ENCODE measurements around the gene PLXNA1.

Gene PLXNA1

DNA sequence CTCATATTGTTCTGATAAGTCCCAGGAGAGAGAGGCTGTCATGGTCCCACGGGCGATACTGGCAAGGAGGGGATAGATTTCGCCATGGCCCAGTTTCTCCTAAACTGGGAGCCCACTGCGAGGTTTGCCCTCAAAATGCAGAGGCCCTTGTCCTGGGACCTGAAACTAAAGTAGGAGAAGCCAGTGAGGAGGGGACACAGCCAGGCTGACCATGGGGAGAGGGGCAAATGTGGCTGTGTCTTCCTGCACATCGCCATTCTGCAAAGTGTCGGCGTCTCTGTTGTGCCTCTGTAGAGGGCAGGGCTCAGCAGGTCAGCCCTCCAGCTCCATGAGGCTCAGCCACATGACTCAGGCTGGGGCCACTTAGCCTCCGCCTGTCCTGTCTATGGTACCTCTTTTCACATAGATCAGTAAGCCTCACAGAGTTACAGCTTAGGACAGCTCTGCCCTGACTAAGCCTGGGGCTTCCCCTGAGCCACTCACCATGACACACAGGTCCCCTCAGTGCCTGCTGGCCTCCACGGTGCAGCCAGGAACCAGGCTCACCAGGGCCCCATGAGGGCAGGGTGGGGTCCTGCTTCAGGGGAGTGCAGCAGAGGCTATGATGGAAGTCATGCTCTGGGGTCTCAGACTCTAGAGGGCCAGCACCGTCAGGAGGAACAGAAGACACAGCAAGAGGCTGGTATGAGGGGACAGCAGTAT, 28.6 kb upstream of the PLXNA1 start:
- DNase-seq: no peak

GRCh38 chr3:126955004-126955790, 27.7 kb upstream of the PLXNA1 start:
- DNase-seq: no peak

DNA sequence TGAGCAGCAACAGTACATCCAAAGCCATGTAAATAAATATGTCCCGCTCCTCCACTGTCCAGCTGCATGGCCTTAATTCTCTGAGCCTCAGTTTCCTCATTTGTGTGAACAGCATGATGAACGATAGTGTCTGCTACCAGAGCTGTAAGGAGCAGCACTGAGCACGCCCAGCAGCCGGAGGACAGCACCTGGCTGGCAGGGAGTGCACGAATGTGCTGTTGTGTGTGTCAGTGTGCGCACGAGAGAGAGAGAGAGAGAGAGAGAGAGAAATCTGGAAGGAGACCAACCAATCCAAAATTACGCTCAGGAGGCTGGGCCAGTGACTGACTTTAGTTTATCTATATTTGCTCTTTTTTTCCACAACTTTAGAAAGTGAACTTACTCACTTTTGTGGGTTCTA, 26.6 kb upstream of the PLXNA1 start:
- DNase-seq: no peak

GRCh38 chr3:126956866-126957650, 25.9 kb upstream of the PLXNA1 start:
- DNase-seq: no peak

DNA sequence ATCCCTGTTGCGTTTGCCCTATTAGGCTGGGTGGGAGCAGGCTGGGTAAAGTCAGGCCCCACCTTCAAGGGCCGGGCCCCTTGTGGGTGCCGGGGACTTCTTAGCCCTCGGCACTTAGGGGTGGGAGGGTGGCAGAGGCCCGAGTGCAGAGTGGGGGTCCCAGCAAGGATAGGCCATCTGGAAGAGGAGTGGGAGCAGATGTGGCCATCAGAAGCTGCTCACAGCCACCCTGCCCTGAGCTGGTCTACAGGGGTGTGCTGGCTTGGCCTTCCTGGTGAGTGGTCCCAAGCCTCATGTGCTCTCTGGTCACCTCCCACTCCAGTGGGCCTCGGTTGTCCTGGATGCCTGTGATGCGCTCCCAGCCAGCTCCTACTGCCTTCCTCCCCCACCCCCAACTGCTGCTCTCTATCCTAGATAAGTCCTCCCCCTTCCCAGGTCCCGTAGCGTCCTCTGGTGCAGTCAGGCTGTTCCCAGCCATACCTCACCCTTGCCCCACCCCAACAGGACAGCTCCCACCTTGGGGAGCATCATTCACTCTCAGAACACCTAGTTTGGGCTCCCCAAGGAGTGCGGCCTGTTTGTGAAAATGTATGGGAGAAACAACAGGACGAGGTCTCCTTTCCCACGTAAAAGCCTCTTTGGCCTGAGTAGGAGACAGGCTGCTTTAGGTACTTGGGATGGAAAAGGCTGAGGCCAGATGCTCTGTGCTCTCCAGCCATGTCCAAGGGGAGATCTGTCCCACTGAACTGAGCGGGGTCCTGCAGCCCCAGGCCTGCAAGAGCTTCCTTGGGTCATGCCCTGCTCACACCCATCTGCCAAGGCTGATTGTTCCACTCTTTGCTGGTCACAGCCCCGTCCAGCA, 24.9 kb upstream of the PLXNA1 start:
- no peak for DNase-seq

GRCh38 chr3:126958638-126959085, 24.3 kb upstream of the PLXNA1 start:
- DNase-seq: no peak

DNA sequence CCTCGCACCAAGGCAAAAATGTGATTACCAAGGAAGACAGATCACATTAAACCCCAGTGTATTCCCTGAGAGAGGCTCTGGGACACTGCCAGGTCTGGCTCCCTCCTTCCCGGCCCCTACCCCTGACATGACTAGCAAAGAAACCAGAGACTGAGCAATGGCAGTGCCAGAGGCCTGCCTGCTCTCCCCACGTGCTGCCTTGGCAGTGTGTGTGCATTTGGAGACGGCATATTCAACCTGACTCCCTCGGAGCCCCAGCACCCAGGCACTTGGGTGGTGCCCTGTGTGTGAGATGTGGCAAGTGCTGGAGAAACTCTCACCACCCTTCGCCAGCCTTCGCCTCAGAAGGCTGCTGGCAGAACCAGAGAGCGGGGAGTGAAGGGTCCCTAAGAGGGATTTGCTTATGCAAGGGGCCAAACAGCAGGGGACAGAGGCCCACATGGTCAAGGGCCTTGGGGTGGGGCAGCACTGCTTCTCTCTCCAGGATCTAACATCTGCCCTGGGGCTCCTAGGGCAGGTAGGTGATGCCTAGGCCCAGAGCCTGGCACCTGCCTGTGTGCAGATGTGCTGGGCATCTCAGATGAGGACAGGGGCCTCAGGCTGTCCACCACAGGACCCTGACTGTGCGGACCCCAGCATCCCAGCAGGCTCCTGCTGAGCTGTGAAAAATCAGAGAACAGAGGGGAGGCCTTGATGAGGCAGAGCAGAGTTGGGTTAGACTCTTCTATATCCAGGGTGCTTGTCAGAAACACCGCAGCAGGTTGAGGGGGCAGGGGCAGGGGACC, 23.6 kb upstream of the PLXNA1 start:
- DNase-seq: no peak

GRCh38 chr3:126959921-126960603, 22.9 kb upstream of the PLXNA1 start:
- no peak for DNase-seq

DNA sequence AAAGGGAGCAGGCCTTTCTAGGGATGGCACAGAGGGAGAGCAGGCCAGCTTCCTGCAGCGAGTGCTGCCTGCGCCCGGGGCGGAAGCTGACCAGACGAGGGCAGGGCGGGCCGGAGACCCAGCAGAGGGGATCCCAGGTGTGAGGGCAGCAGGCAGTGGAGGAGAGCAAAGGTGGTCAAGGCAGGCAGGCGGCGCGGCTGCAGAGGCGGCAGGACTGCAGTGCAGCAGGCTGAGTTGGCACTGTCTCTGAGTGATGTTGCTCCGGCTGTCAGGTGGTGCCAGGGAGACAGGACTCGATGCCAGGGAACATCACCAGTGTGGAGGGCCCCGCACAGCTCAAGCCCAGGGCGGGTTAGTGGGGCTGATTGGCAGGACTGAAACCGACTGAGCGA, 22.3 kb upstream of the PLXNA1 start:
- no peak for DNase-seq

GRCh38 chr3:126961191-126961790, 21.6 kb upstream of the PLXNA1 start:
- no peak for DNase-seq

- DNase-seq: no peak
Observed at GRCh38 chr3:126961791-126962461, 21.0 kb upstream of the PLXNA1 start.

DNA sequence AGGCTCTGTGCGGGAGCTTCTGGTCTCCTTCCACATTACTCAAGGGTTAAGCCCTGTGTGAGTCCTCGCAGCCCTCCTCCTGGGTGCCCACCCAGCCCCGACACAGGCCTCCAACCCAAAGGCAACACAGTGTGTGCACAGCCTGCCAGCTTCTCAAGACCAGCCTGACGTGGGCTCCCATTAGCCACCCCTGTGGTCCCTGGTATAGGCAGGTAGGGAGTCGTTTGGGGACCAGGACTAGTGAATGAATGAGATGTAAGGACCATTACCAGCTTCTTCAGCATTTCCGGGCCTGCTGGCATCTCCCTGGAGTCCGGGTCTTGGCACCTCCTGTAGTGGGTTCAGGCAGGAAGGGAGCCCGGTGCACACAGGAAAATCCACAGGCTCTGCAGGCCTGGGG, 20.2 kb upstream of the PLXNA1 start:
- DNase-seq: no peak

DNA sequence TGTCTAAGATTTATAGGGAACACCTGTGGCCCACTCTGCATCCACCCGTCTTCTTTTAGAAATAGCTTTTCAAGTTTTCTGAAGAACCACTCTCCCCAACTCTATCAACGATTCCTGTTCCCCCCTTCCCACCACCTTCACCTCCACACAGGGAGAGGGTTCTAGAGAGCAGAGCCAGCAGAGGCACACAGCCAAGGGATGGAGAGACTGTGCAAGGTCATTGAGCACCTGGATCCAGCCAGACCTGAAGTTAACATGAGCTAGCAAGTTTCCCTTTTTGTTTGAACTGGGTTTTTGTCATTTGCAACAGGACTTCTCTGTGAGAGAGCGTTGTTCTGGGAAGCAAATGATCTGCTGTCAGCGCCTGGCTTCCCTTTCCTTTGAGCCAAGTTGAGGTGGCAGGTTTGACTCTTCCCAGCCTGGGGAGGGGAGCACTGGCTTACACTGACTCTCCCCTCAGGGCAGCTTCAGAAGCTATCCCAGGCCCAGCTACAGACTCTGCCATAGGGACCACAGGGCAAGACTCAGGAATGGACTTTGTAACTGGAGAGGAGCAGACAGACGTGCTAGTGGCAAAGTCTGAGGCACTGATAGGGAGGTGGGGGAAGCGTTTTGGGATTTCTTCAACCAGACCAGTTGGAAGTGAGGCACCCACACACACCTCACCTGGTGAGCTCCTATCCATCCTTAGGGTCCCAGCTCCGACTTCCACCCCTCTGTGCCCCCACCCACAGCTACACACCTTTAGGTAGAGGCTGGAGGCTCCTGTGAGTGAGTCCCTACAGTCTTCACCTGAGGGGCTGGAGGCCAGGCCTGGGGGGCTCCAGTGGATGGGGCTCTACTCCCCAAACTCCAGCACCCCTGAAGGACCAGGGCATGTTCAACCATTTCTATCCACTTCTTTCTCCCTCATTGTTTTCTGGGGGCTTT, 19.4 kb upstream of the PLXNA1 start:
- no peak for DNase-seq

DNA sequence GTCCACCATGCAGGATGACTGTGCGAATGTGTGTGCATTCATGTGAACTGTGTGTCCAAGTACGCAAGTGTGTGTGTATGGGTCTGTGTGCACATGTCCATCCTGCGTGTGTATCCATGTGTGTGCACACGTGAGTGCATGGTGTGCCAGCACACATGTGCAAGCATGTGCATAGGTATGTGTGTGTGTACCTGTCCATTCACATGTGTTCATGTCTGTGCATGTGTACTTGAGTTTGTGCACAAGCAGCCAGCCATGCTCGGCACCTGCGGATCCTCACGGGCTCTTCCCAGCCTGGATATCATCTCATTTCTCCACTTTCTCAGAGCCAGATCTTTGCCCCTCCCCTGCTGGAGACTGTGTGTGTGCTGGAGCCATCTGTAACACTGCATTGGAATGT, 18.7 kb upstream of the PLXNA1 start:
- DNase-seq: no peak

GRCh38 chr3:126964950-126965349, 18.0 kb upstream of the PLXNA1 start:
- DNase-seq: no peak

DNA sequence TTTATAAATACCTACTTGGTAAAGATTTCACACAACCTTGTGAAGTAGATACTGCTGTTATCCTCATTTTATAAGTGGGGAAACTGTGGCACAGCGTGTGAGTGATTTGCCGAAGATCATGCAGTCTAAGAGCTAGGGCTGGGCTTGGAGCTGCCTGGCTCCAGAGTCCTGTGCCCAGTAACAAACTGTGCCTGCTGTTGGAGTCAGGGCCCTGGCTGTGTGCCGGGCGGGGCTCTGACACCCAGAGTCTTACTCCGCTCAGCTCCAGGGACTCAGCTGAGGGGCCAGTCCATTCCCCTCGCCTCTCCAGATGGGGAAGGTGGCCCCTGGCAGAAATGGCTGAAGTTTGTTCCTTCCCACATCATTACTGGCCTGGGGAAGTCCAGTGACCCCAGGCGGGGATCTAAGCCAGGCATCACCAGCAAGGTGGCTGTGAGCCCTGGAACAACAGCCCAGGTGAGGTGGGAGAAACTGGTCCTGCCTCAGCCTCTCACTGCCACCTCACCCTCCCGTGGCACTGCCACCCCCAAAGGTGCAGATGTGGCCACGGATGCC, 17.3 kb upstream of the PLXNA1 start:
- no peak for DNase-seq

DNA sequence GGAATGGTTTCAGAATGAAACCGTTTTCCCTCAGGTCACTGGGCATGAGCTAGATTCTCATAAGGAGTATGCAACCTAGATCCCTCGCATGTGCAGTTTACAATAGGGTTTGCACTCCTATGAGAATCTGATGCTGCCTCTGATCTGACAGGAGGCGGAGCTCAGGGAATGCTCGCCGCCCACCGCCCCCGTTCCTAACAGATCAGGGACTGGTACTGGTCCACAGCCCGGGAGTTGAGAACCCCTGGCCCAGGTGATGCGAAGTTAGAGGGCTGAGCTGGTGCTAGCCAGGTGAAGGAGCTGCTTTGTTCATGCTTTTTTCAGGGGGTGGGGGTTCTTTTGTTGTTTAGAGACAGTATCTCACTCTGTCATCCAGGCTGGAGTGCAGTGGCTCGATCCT, 15.5 kb upstream of the PLXNA1 start:
- no peak for DNase-seq

All from SIG-M5 (cell line).